Measurements from ENCODE around the gene TMEM52. TPM values are rescaled to one million over a fixed set of nuclear protein-coding genes. Genes with fewer than 3 reads are reported as not detected.

Gene TMEM52
- total RNA-seq, 1 experiment from 2014 or later = 9.6 TPM

GRCh38 chr1:1917995-1918900, 831 bp downstream of the TMEM52 start:
- WGBS (ENCODE audit: extremely low coverage, insufficient read length, low lambda C conversion rate) = no CpG with 5 or more reads among the region's 46 CpGs
- Histone ChIP-seq H3K23ac (ENCODE audit: insufficient read length, low read depth, low read length) (no peak overlapping the region), H2BK15ac (ENCODE audit: low read depth, low read length) (no peak overlapping the region), H3K18ac (ENCODE audit: insufficient read length, low read depth, low read length) (peak overlapping the region; percentile 34), H3K27me3 (ENCODE audit: insufficient read depth, low read length) (no peaks in the 10 kb centered on the region), H4K20me1 (ENCODE audit: control insufficient read depth, insufficient read depth, insufficient read length) (no peaks in the 10 kb centered on the region), H3K4ac (ENCODE audit: low read depth, low read length) (no peak overlapping the region), H3K4me2 (ENCODE audit: insufficient read depth, insufficient read length, low read length) (peak overlapping the region; percentile 47), H2AK5ac (ENCODE audit: insufficient read length, low read length) (no peak overlapping the region), H3K79me2 (ENCODE audit: insufficient read depth, low read length) (no peaks in the 10 kb centered on the region), H3K79me1 (ENCODE audit: insufficient read depth, low read depth, low read length, poor library complexity, severe bottlenecking) (no peaks in the 10 kb centered on the region), H3K56ac (ENCODE audit: insufficient read length, low read depth, low read length) (no peak overlapping the region), H4K8ac (replicated peaks; ENCODE audit: insufficient read length, low read depth, low read length) (no peak overlapping the region), H2AFZ (ENCODE audit: low read length) (no peak overlapping the region), H4K5ac (ENCODE audit: insufficient read length, low read depth, low read length) (no peak overlapping the region), H3K9me3 (ENCODE audit: control insufficient read depth, low read depth, low read length) (no peaks in the 10 kb centered on the region), H2BK120ac (ENCODE audit: low read depth, low read length, poor library complexity, severe bottlenecking) (no peak overlapping the region), H3K9ac (ENCODE audit: extremely low read depth, insufficient read length, low read length) (no peak overlapping the region), H2BK12ac (ENCODE audit: insufficient read length, low read depth, low read length) (no peak overlapping the region), H2BK20ac (ENCODE audit: low read depth, low read length, poor library complexity, severe bottlenecking) (no peak overlapping the region), H3K4me1 (ENCODE audit: insufficient read depth, low read length) (no peaks in the 10 kb centered on the region), H2BK5ac (ENCODE audit: insufficient read length, low read length) (no peak overlapping the region), H3K27ac (ENCODE audit: insufficient read length, low read depth, low read length) (no peak overlapping the region), H3K23me2 (ENCODE audit: insufficient read length, low read depth, low read length, poor library complexity, severe bottlenecking) (no peaks in the 10 kb centered on the region), H4K91ac (ENCODE audit: insufficient read length, low read depth, low read length) (no peak overlapping the region), H3K14ac (ENCODE audit: insufficient read depth, low read length) (no peak overlapping the region; the same call in 1 of the 2 replicates), H3T11ph (ENCODE audit: low read length) (no peak overlapping the region)
- H3K4me1 Mint-ChIP-seq = peaks cover 4 to 23% of the 10 kb centered on the region in 2 experiments
- no peaks in the 10 kb centered on the region for H3K9me3 Mint-ChIP-seq
- H3K27me3 Mint-ChIP-seq (ENCODE audit: low read depth) = no peaks in the 10 kb centered on the region; the same call in none of the 2 replicates
- DNase-seq = no peak
- H3K4me3 Mint-ChIP-seq = peak overlapping the region; percentile 56 to 78
- no peak overlapping the region for H3K27ac Mint-ChIP-seq
- TF ChIP-seq CTCF (conservative IDR thresholded peaks at IDR 0.05) = no peak
- H3K36me3 Mint-ChIP-seq (ENCODE audit: insufficient read depth in 1 of 3, low read depth in 3 of 3) = no peaks in the 10 kb centered on the region; a peak in 1 of 7 replicates

All from H9 (cell line).